HEK293T (cell line): ENCODE data around the gene MT1A.

ENCODE experiments used
- CTBP1 ChIP-seq: fragments of 450-650 bp; IDR thresholded peaks from 2 replicates; pipeline ENCODE4 v1.6.1; 2016; ENCODE audit warnings: borderline replicate concordance
- FOXM1 ChIP-seq: fragments of 450-650 bp; IDR thresholded peaks from 2 replicates; pipeline ENCODE4 v1.6.1; 2017; ENCODE audit warnings: mild to moderate bottlenecking, borderline replicate concordance
- HDGF ChIP-seq: fragments of 450-650 bp; IDR thresholded peaks from 2 replicates; pipeline ENCODE4 v1.6.1; 2017; ENCODE audit warnings: antibody characterized with exemption, borderline replicate concordance
- SP1 ChIP-seq: fragments of 450-650 bp; IDR thresholded peaks from 2 replicates; pipeline ENCODE4 v1.6.1; 2017

- TF ChIP-seq FOXM1, result no peak
- TF ChIP-seq HDGF, result no peak
- no peak for TF ChIP-seq CTBP1
- no peak for TF ChIP-seq SP1
Observed at GRCh38 chr16:56640076-56640475, 1.6 kb downstream of the MT1A start.
